Smooth muscle cell (in vitro differentiated cells): Measurements from ENCODE around the gene BRD8. TPM values are rescaled to one million over a fixed set of nuclear protein-coding genes. Genes with fewer than 3 reads are reported as not detected.

Experiments
- DNase-seq: peaks from one replicate; lab custom pipeline; 2025; ENCODE audit not compliant: unreplicated experiment; lab: John Stamatoyannopoulos, UW
- H2AFZ ChIP-seq: fragments of 200-600 bp; sonication (generic); 2 replicates; pipeline ENCODE4 v1.6.0; 2016; ENCODE audit warnings: antibody characterized with exemption, low read depth, mild to moderate bottlenecking
- H3F3A ChIP-seq: fragments of 200-600 bp; sonication (generic); 2 replicates; pipeline ENCODE4 v1.6.0; 2017; ENCODE audit warnings: antibody characterized with exemption, low read depth
- H3K27ac ChIP-seq: fragments of 200-600 bp; sonication (generic); 2 replicates; pipeline ENCODE4 v1.5.1; 2016; ENCODE audit warnings: low read depth, mild to moderate bottlenecking
- H3K27me3 ChIP-seq: fragments of 200-600 bp; sonication (generic); 2 replicates; pipeline ENCODE4 v1.6.1; 2016; ENCODE audit warnings: low read depth, mild to moderate bottlenecking
- H3K36me3 ChIP-seq: fragments of 200-600 bp; sonication (generic); 2 replicates; pipeline ENCODE4 v1.5.1; 2016; ENCODE audit warnings: low read depth
- H3K4me1 ChIP-seq: fragments of 200-600 bp; sonication (generic); 2 replicates; pipeline ENCODE4 v1.5.1; 2016; ENCODE audit warnings: low read depth
- H3K4me2 ChIP-seq: fragments of 200-600 bp; sonication (generic); 2 replicates; pipeline ENCODE4 v1.6.0; 2016; ENCODE audit warnings: mild to moderate bottlenecking
- H3K4me3 ChIP-seq: fragments of 200-600 bp; sonication (generic); 2 replicates; pipeline ENCODE4 v1.5.1; 2016; ENCODE audit warnings: mild to moderate bottlenecking
- H3K79me2 ChIP-seq: fragments of 200-600 bp; sonication (generic); 2 replicates; pipeline ENCODE4 v1.6.0; 2016; ENCODE audit warnings: low read depth, mild to moderate bottlenecking
- H3K9ac ChIP-seq: fragments of 200-600 bp; sonication (generic); 2 replicates; pipeline ENCODE4 v1.6.0; 2016; ENCODE audit warnings: low read depth
- H3K9me3 ChIP-seq: fragments of 200-600 bp; sonication (generic); replicated peaks from 2 replicates; pipeline ENCODE4 v1.5.1; 2016; ENCODE audit warnings: low read depth
- H4K20me1 ChIP-seq: fragments of 200-600 bp; sonication (generic); 2 replicates; pipeline ENCODE4 v1.6.0; 2016; ENCODE audit warnings: low read depth
- CTCF ChIP-seq: fragments of 200-600 bp; sonication (generic); IDR thresholded peaks from 2 replicates; pipeline ENCODE4 v1.5.1; 2017; ENCODE audit warnings: borderline replicate concordance, mild to moderate bottlenecking, antibody characterized with exemption; ENCODE audit not compliant: insufficient read depth, poor library complexity, severe bottlenecking
- WGBS: methylation state at CpG from one replicate; pipeline ENCODE4 v1.1.7; 2016; ENCODE audit warnings: low lambda C conversion rate; 5-methylcytosine and 5-hydroxymethylcytosine counted together
- polyA plus RNA-seq: library from polyadenylated mRNA; unstranded; fragments of >200 nt; fragmentation: Nextera tagmentation; extraction: Ambion mirVana; gene quantifications from 2 replicates; pipeline ENCODE4 v1.2.1, GENCODE V29; 2016
- total RNA-seq: library from RNA; depleted of rRNA; stranded (reverse); fragments of >200 nt; gene quantifications from 2 replicates; pipeline ENCODE4 v1.2.3, GENCODE V29; 2014

BRD8 gene
- total and polyA plus RNA-seq, 2 experiments from 2014 or later: 24.2 to 41.2 TPM

GRCh38 chr5:138102454-138103318 is 75.7 kb downstream of the BRD8 start:
- no peaks in the 10 kb centered on the region for H3K9me3 ChIP-seq
- 61% methylated on average over 7 of the region's 7 CpGs for WGBS
- H3K36me3 ChIP-seq: no peaks in the 10 kb centered on the region
- H4K20me1 ChIP-seq: no peaks in the 10 kb centered on the region
- no peaks in the 10 kb centered on the region for H3K27me3 ChIP-seq
- no peak for TF ChIP-seq CTCF
- no peak overlapping the region for H2AFZ ChIP-seq
- H3F3A ChIP-seq: no peaks in the 10 kb centered on the region
- H3K4me1 ChIP-seq: no peaks in the 10 kb centered on the region
- no peak overlapping the region for H3K9ac ChIP-seq
- H3K4me2 ChIP-seq: no peak overlapping the region
- no peak overlapping the region for H3K27ac ChIP-seq
- H3K79me2 ChIP-seq: no peaks in the 10 kb centered on the region
- no peak for DNase-seq
- no peak overlapping the region for H3K4me3 ChIP-seq

GRCh38 chr5:138096997-138097828 is 81.2 kb downstream of the BRD8 start:
- 90% methylated on average over 11 of the region's 11 CpGs for WGBS
- H3K27ac ChIP-seq: no peak overlapping the region
- H3K27me3 ChIP-seq: peaks cover 7% of the 10 kb centered on the region
- no peak for DNase-seq
- no peak for TF ChIP-seq CTCF
- no peaks in the 10 kb centered on the region for H4K20me1 ChIP-seq
- H3F3A ChIP-seq: no peaks in the 10 kb centered on the region
- H3K9me3 ChIP-seq: no peaks in the 10 kb centered on the region
- H3K79me2 ChIP-seq: no peaks in the 10 kb centered on the region
- no peak overlapping the region for H3K4me2 ChIP-seq
- no peak overlapping the region for H3K4me3 ChIP-seq
- H3K9ac ChIP-seq: no peak overlapping the region
- H2AFZ ChIP-seq: no peak overlapping the region
- H3K4me1 ChIP-seq: no peaks in the 10 kb centered on the region
- H3K36me3 ChIP-seq: no peaks in the 10 kb centered on the region

DNA sequence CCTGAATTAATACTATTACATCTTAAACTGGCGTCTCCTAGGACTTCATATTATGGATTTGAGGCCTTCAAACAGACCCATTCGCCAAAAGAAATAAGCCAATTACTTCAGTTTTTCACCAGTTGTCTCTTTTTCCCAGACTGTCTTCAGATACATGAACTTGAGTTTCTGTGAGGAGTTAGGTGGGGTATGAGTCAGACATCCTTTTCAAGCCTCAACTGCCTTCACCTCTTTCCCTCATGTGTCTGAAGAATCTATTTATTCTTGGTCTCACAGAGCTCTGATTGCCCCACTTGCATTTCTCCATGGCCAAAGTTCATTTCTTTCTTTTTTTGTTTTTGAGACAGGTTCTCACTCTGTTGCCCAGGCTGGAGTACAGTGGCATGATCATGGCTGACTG is 82.1 kb downstream of the BRD8 start:
- H3K4me2 ChIP-seq: no peak overlapping the region
- no peak overlapping the region for H2AFZ ChIP-seq
- no peaks in the 10 kb centered on the region for H3K9me3 ChIP-seq
- H4K20me1 ChIP-seq: no peaks in the 10 kb centered on the region
- H3K27me3 ChIP-seq: peaks cover 7% of the 10 kb centered on the region
- no peaks in the 10 kb centered on the region for H3K4me1 ChIP-seq
- H3K79me2 ChIP-seq: no peaks in the 10 kb centered on the region
- no peak overlapping the region for H3K27ac ChIP-seq
- no peak for TF ChIP-seq CTCF
- DNase-seq: no peak
- 94% methylated on average over 2 of the region's 2 CpGs for WGBS
- H3K36me3 ChIP-seq: no peaks in the 10 kb centered on the region
- H3K9ac ChIP-seq: no peak overlapping the region
- H3K4me3 ChIP-seq: no peak overlapping the region
- H3F3A ChIP-seq: no peaks in the 10 kb centered on the region
